DND-41 (cell line): Measurements from ENCODE around the gene TOMM22.

Experiments used
- EZH2 ChIP-seq: IDR thresholded peaks from 3 replicates; pipeline ENCODE4 v1.6.1; 2012; ENCODE audit warnings: borderline replicate concordance, low read depth, mild to moderate bottlenecking, moderate library complexity, low read length, inconsistent platforms; ENCODE audit not compliant: severe bottlenecking
- TF ChIP-seq, protein P1 (sequence below): IDR thresholded peaks from 2 replicates; pipeline ENCODE4 v1.5.1; 2012; ENCODE audit warnings: borderline replicate concordance, low read length, moderate library complexity, mild to moderate bottlenecking; ENCODE audit not compliant: poor library complexity, severe bottlenecking; ENCODE audit errors: extremely low read depth

DNA sequence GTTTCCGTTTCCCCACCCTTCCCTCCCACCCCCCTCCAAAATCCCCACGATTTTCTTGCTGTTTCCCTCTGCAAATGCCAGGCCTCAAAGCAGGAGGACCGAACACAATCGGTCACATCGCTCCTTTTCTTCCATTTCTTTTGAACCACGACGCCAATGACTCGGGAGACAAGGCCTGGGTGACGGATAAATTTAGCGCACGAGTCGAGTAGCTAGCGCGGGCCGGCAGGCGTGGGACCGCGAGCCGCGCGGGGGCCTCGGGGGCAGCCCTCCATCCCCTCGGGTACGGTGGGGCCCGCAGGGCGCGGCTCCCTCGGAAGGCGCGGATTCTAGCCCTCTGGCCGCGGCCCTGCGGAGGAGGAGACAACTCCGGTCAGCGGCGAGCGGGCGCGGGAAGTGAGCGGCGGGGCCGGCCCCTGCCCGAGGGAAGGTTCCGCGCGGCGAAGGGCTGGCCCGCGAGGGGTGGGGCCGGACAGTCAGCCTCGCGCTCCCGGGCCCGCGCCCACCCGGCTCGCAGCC is 18.6 kb downstream of the TOMM22 start:
- TF ChIP-seq, protein P1, sequence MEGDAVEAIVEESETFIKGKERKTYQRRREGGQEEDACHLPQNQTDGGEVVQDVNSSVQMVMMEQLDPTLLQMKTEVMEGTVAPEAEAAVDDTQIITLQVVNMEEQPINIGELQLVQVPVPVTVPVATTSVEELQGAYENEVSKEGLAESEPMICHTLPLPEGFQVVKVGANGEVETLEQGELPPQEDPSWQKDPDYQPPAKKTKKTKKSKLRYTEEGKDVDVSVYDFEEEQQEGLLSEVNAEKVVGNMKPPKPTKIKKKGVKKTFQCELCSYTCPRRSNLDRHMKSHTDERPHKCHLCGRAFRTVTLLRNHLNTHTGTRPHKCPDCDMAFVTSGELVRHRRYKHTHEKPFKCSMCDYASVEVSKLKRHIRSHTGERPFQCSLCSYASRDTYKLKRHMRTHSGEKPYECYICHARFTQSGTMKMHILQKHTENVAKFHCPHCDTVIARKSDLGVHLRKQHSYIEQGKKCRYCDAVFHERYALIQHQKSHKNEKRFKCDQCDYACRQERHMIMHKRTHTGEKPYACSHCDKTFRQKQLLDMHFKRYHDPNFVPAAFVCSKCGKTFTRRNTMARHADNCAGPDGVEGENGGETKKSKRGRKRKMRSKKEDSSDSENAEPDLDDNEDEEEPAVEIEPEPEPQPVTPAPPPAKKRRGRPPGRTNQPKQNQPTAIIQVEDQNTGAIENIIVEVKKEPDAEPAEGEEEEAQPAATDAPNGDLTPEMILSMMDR: no peak
- TF ChIP-seq EZH2: no peak
